HepG2 (cell line): Measurements from ENCODE around the gene NCKIPSD. TPM values are rescaled to one million over a fixed set of nuclear protein-coding genes. Genes with fewer than 3 reads are reported as not detected.

ENCODE experiments used
- CSRNP1 ChIP-seq: sonication (generic); formaldehyde crosslinking; IDR thresholded peaks from 2 replicates; pipeline ENCODE4 v1.8.1; 2023; ENCODE audit warnings: mild to moderate bottlenecking, missing genetic modification reagents
- DZIP1 ChIP-seq: sonication (generic); formaldehyde crosslinking; IDR thresholded peaks from 2 replicates; pipeline ENCODE4 v1.5.0; 2020; ENCODE audit warnings: mild to moderate bottlenecking, missing genetic modification reagents
- FOXO1 ChIP-seq: sonication (generic); formaldehyde crosslinking; IDR thresholded peaks from 2 replicates; pipeline ENCODE4 v1.4.0; 2020; ENCODE audit warnings: missing genetic modification reagents
- SMAD9 ChIP-seq: sonication (generic); formaldehyde crosslinking; IDR thresholded peaks from 2 replicates; pipeline ENCODE4 v1.5.1; 2020; ENCODE audit warnings: mild to moderate bottlenecking, missing genetic modification reagents
- ZBTB39 ChIP-seq: sonication (generic); formaldehyde crosslinking; IDR thresholded peaks from 2 replicates; pipeline ENCODE4 v1.5.0; 2020; ENCODE audit warnings: missing genetic modification reagents
- ZBTB40 ChIP-seq, 2 experiments: fragments of 450-650 bp in 1 of 2; sonication (generic) in 1 of 2; formaldehyde crosslinking in 1 of 2; IDR thresholded peaks; 2 replicates each; pipeline versions ENCODE4 v1.6.1 to v1.8.0; 2016 to 2022; ENCODE audit warnings: antibody characterized with exemption in 1 of 2, mild to moderate bottlenecking in 1 of 2, missing genetic modification reagents in 1 of 2
- ZNF136 ChIP-seq: sonication (generic); formaldehyde crosslinking; IDR thresholded peaks from 2 replicates; pipeline ENCODE4 v1.8.1; 2022; ENCODE audit warnings: low read depth, mild to moderate bottlenecking, moderate library complexity, missing genetic modification reagents
- ZNF24 ChIP-seq: fragments of 450-650 bp; IDR thresholded peaks from 2 replicates; pipeline ENCODE4 v1.6.1; 2017; ENCODE audit warnings: antibody characterized with exemption, mild to moderate bottlenecking
- ZNF564 ChIP-seq: sonication (generic); formaldehyde crosslinking; IDR thresholded peaks from 2 replicates; pipeline ENCODE4 v1.8.1; 2023; ENCODE audit warnings: mild to moderate bottlenecking, missing genetic modification reagents
- ZNF749 ChIP-seq: sonication (generic); formaldehyde crosslinking; IDR thresholded peaks from 2 replicates; pipeline ENCODE4 v1.8.0; 2022; ENCODE audit warnings: mild to moderate bottlenecking, missing genetic modification reagents, moderate library complexity, borderline replicate concordance
- ZNF788 ChIP-seq: sonication (generic); formaldehyde crosslinking; IDR thresholded peaks from 2 replicates; pipeline ENCODE4 v1.5.0; 2020; ENCODE audit warnings: mild to moderate bottlenecking, missing genetic modification reagents, borderline replicate concordance
- polyA plus RNA-seq, 8 experiments: library from polyadenylated mRNA; depleted of rRNA in 3 of 8; stranded (reverse) in 7 of 8; unstranded in 1 of 8; fragments of >200 nt; fragmentation: Illumina TruSeq in 4 of 8; extraction: Trizol in 4 of 8; gene quantifications; 2 replicates each; pipeline versions ENCODE4 v1.2.1 to v1.2.3, GENCODE V29; 2011 to 2016; ENCODE audit warnings: low read depth in 4 of 8, missing spikeins in 1 of 8, mixed read lengths in 1 of 8; ENCODE audit not compliant: insufficient read depth in 1 of 8
- total RNA-seq, 5 experiments: library from RNA; depleted of rRNA; stranded (reverse); fragments of >200 nt; fragmentation: Illumina TruSeq; extraction: Trizol; gene quantifications; 2 replicates each; pipeline ENCODE4 v1.2.3, GENCODE V29; 2016; ENCODE audit warnings: low read depth in 1 of 5

NCKIPSD gene
- total and polyA plus RNA-seq, 2 of the 13 experiments (the other 11 are each of a cell fraction or from before 2014, with no cell fraction given): 13.5 to 35.2 TPM

GRCh38 chr3:48663489-48664312 lies 22.0 kb downstream of the NCKIPSD start (continued):
- no peak for TF ChIP-seq ZBTB40 (IDR thresholded peaks at IDR 0.05)
- peak; percentile 52; the same call in 1 of the 2 replicates for TF ChIP-seq ZBTB40 (CRISPR knock-in tag; IDR thresholded peaks at IDR 0.05)
- no peak for TF ChIP-seq ZNF24
- peak; percentile 5; the same call in 1 of the 2 replicates for TF ChIP-seq DZIP1 (CRISPR knock-in tag)
- TF ChIP-seq ZNF136 (CRISPR knock-in tag): peak; percentile 40; the same call in 1 of the 2 replicates
- peak; percentile 13; the same call in 1 of the 2 replicates for TF ChIP-seq FOXO1 (CRISPR knock-in tag)
- TF ChIP-seq CSRNP1 (CRISPR knock-in tag): no peak; the same call in 1 of the 2 replicates
- TF ChIP-seq ZNF788: peak; percentile 79
- peak; percentile 79; the same call in 1 of the 2 replicates for TF ChIP-seq ZNF564 (CRISPR knock-in tag)
- no peak for TF ChIP-seq SMAD9 (CRISPR knock-in tag)
- 0 out of 2 replicates have a peak, but pooled peaks have one; percentile 42 for TF ChIP-seq ZBTB39 (CRISPR knock-in tag)
- peak; percentile 69; the same call in 1 of the 2 replicates for TF ChIP-seq ZNF749 (CRISPR knock-in tag)
